ENCODE data around the gene CREB1.

The CREB1 gene

GRCh38 chr2:207504513-207505170 is 25.1 kb upstream of the CREB1 start:
- Histone ChIP-seq H3K4me3 (replicated peaks; ENCODE audit: low read depth, low read length) (no peak overlapping the region), H3K36me3 (ENCODE audit: control insufficient read depth, insufficient read depth, low read length) (no peaks in the 10 kb centered on the region), H3K27me3 (replicated peaks; ENCODE audit: control insufficient read depth, insufficient read depth, low read length) (no peaks in the 10 kb centered on the region)
- DNase-seq (ENCODE audit: extremely low read depth, insufficient read length): no peak
- TF ChIP-seq CTCF (IDR thresholded peaks at IDR 0.05; ENCODE audit: insufficient read depth, low read length, poor library complexity, severe bottlenecking): no peak

DNA sequence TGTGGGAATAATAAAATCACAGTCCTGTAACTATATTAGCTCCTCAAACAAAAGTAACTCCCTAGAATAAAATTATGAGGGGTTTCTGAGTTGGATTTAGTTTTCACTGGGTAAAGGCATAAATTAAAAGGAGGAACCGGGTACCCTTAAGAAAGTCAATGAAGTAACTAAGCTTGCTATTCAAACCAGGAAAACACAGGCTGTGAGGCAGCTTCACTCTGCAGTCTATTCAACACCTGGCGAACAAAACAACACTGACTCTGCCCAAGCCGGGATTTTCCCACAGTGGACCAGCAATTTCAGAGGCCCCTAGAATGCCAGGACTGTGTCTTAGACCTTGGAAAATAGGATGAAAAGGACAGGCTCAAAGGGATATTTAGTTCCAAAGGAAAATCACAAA is 24.6 kb upstream of the CREB1 start:
- H3K36me3 ChIP-seq (ENCODE audit: control insufficient read depth, insufficient read depth, low read length): no peaks in the 10 kb centered on the region
- DNase-seq (ENCODE audit: extremely low read depth, insufficient read length): no peak
- no peak overlapping the region for H3K4me3 ChIP-seq (replicated peaks; ENCODE audit: low read depth, low read length)
- no peak for TF ChIP-seq CTCF (IDR thresholded peaks at IDR 0.05; ENCODE audit: insufficient read depth, low read length, poor library complexity, severe bottlenecking)
- no peaks in the 10 kb centered on the region for H3K27me3 ChIP-seq (replicated peaks; ENCODE audit: control insufficient read depth, insufficient read depth, low read length)

DNA sequence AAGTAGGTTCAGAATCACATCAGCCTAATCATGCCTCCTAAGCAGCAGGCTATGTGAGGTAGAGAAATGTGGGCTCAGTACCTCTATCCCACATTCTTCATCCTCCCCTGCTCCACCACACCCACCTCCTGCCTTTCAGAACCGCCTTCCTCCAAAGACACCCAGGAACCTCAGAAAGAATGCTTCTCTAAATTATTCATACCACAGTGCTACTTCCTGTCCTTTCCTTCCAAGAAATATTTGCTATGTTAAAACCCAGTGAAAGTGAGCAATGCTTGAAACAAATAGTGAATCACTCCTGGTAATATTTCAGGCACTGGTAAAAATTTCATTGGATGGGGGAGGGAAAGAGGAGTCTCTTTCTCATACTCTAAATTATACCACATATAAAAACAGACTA is 24.0 kb upstream of the CREB1 start:
- DNase-seq (ENCODE audit: extremely low read depth, insufficient read length): no peak
- H3K4me3 ChIP-seq (replicated peaks; ENCODE audit: low read depth, low read length): no peak overlapping the region

DNA sequence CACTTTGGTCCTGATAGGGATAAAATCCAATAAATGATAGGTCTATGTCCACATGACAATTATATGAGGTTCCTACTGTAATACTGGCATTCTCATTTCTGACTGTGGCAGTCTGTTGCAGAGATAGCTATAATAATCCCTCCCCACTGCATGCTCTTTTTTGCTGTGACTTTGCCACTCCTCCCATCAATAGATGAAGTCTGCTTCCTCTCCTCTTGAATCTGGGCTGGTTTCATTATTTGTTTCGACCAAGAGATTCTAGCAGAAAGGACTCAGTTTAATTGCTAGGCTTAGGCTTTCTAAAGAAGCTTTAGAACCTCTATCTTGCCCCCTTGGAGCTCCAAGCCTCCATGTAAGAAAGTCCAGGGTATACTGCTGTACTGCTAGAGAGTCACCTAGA is 23.3 kb upstream of the CREB1 start:
- no peak for DNase-seq (ENCODE audit: extremely low read depth, insufficient read length)
- Histone ChIP-seq H3K27me3 (replicated peaks; ENCODE audit: control insufficient read depth, insufficient read depth, low read length) (no peaks in the 10 kb centered on the region), H3K4me3 (replicated peaks; ENCODE audit: low read depth, low read length) (no peak overlapping the region), H3K36me3 (ENCODE audit: control insufficient read depth, insufficient read depth, low read length) (no peaks in the 10 kb centered on the region)
- TF ChIP-seq CTCF (IDR thresholded peaks at IDR 0.05; ENCODE audit: insufficient read depth, low read length, poor library complexity, severe bottlenecking): no peak

More for the DNA sequence above, 24.0 kb upstream of the CREB1 start:
- no peaks in the 10 kb centered on the region for H3K36me3 ChIP-seq (ENCODE audit: control insufficient read depth, insufficient read depth, low read length)
- TF ChIP-seq CTCF (IDR thresholded peaks at IDR 0.05; ENCODE audit: insufficient read depth, low read length, poor library complexity, severe bottlenecking): no peak
- H3K27me3 ChIP-seq (replicated peaks; ENCODE audit: control insufficient read depth, insufficient read depth, low read length): no peaks in the 10 kb centered on the region

DNA sequence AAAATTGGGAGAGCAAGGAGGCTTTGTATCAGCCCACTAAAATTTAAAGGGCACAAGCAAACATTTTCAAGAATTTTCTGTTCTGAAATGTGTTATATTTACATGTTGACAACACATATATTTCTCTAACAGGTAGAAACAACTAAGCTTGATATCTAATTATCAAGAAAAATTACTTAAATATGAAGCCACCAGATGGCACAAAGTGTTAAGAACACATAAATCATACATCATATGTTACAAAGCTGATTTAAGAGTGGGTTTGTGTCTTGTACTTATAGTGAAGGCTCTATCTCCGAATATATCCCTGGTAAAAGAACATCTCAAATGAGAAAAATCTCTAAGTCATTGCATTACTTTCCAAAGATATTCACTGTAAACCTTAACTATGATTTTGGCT is 19.6 kb upstream of the CREB1 start:
- DNase-seq (ENCODE audit: extremely low read depth, insufficient read length): no peak
- no peak overlapping the region for H3K4me3 ChIP-seq (replicated peaks; ENCODE audit: low read depth, low read length)
- H3K36me3 ChIP-seq (ENCODE audit: control insufficient read depth, insufficient read depth, low read length): no peaks in the 10 kb centered on the region
- no peaks in the 10 kb centered on the region for H3K27me3 ChIP-seq (replicated peaks; ENCODE audit: control insufficient read depth, insufficient read depth, low read length)
- no peak for TF ChIP-seq CTCF (IDR thresholded peaks at IDR 0.05; ENCODE audit: insufficient read depth, low read length, poor library complexity, severe bottlenecking)

DNA sequence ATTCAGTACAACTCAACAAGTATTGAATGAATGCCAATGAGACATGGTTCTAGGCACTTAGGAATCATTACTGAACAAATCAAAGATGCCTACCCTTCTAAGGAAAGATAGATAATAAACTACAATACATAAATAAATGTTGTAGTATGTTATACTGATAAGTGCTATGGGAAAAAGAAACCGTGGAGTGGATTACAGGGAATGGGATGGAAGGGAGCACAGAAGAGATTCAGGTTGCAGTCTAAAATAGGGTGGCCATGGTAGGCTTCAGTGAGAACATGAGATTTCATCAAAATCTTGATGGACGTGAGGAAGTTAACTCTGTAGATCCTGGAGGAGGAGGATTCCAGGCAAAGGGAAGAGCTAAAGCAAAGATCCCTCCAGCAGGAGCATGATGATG is 17.9 kb upstream of the CREB1 start:
- H3K36me3 ChIP-seq (ENCODE audit: control insufficient read depth, insufficient read depth, low read length): no peaks in the 10 kb centered on the region
- no peaks in the 10 kb centered on the region for H3K27me3 ChIP-seq (replicated peaks; ENCODE audit: control insufficient read depth, insufficient read depth, low read length)
- no peak for TF ChIP-seq CTCF (IDR thresholded peaks at IDR 0.05; ENCODE audit: insufficient read depth, low read length, poor library complexity, severe bottlenecking)
- H3K4me3 ChIP-seq (replicated peaks; ENCODE audit: low read depth, low read length): no peak overlapping the region
- no peak for DNase-seq (ENCODE audit: extremely low read depth, insufficient read length)
